K562 (cell line): Measurements from ENCODE around the gene ZBTB2. TPM values are rescaled to one million over a fixed set of nuclear protein-coding genes. Genes with fewer than 3 reads are reported as not detected.

Experiments used
- CBX5 ChIP-seq: IDR thresholded peaks from 2 replicates; pipeline ENCODE4 v1.6.1; 2014; ENCODE audit warnings: low read depth, borderline replicate concordance
- CREB5 ChIP-seq: fragments of 250-450 bp; sonication (Bioruptor Pico); IDR thresholded peaks from 2 replicates; pipeline ENCODE4 v1.5.0; 2020; ENCODE audit warnings: mild to moderate bottlenecking
- GATAD2B ChIP-seq: fragments of 450-650 bp; IDR thresholded peaks from 2 replicates; pipeline ENCODE4 v1.6.1; 2017; ENCODE audit warnings: mild to moderate bottlenecking, borderline replicate concordance
- KLF10 ChIP-seq: fragments of 250-450 bp; sonication (Bioruptor Pico); IDR thresholded peaks from 2 replicates; pipeline ENCODE4 v1.6.1; 2021; ENCODE audit warnings: matching md5 sums
- MTA3 ChIP-seq: fragments of 450-650 bp; formaldehyde crosslinking; IDR thresholded peaks from 2 replicates; pipeline ENCODE4 v1.6.1; 2017; ENCODE audit warnings: mild to moderate bottlenecking, borderline replicate concordance
- PHF8 ChIP-seq: fragments of 200-600 bp; sonication (generic); IDR thresholded peaks from 2 replicates; pipeline ENCODE4 v1.6.1; 2012; ENCODE audit warnings: mixed run types, mild to moderate bottlenecking, inconsistent platforms, low read length, moderate library complexity, borderline replicate concordance
- ZBTB17 ChIP-seq: fragments of 450-650 bp; formaldehyde crosslinking; IDR thresholded peaks from 2 replicates; pipeline ENCODE4 v1.4.0; 2020; ENCODE audit warnings: mild to moderate bottlenecking
- ZNF224 ChIP-seq: sonication (generic); formaldehyde crosslinking; IDR thresholded peaks from 2 replicates; pipeline ENCODE4 v1.8.0; 2022; ENCODE audit warnings: mild to moderate bottlenecking, missing genetic modification reagents
- polyA plus RNA-seq, 8 experiments: library from polyadenylated mRNA; depleted of rRNA in 4 of 8; stranded (reverse) in 5 of 8; unstranded in 3 of 8; fragments of >200 nt; fragmentation: Nextera tagmentation in 2 of 8; fragmentation: Illumina TruSeq in 1 of 8; extraction: Ambion mirVana in 2 of 8; extraction: Trizol in 1 of 8; gene quantifications; 2 replicates each; pipeline versions ENCODE4 v1.2.1 to v1.2.3, GENCODE V29; 2011 to 2014; ENCODE audit warnings: inconsistent platforms in 1 of 8, missing spikeins in 1 of 8
- total RNA-seq, 7 experiments: library from RNA; depleted of rRNA in 6 of 7; stranded (reverse); fragments of >200 nt in 6 of 7; fragmentation: Illumina TruSeq in 2 of 7; extraction: Trizol in 2 of 7; gene quantifications; 2 replicates each; pipeline versions ENCODE4 v1.2.1 to v1.2.3, GENCODE V29; 2011 to 2021; ENCODE audit warnings: low replicate concordance in 1 of 7
- TF ChIP-seq, protein P1 (sequence below): fragments of 450-650 bp; formaldehyde crosslinking; IDR thresholded peaks from 2 replicates; pipeline ENCODE4 v1.4.0; 2020; ENCODE audit warnings: mild to moderate bottlenecking, moderate library complexity
- TF ChIP-seq, protein P2 (sequence below): fragments of 450-650 bp; IDR thresholded peaks from 2 replicates; pipeline ENCODE4 v1.6.1; 2017; ENCODE audit warnings: antibody characterized with exemption, mild to moderate bottlenecking
- TF ChIP-seq, protein P3 (sequence below): fragments of 450-650 bp; IDR thresholded peaks from 2 replicates; pipeline ENCODE4 v1.6.1; 2016; ENCODE audit warnings: borderline replicate concordance
- TF ChIP-seq, protein P4 (sequence below): IDR thresholded peaks from 2 replicates; pipeline ENCODE4 v1.6.1; 2012; ENCODE audit warnings: low read depth, low read length, improper control_type of control experiment, borderline replicate concordance
- TF ChIP-seq, protein P5 (sequence below): sonication (generic); formaldehyde crosslinking; IDR thresholded peaks from 2 replicates; pipeline ENCODE4 v1.8.0; 2022; ENCODE audit warnings: missing genetic modification reagents, mild to moderate bottlenecking, borderline replicate concordance

ZBTB2 gene
- total and polyA plus RNA-seq, 9 of the 15 experiments (the other 6 are each of a cell fraction or from before 2014, with no cell fraction given): 5.1 to 26.2 (median 16.4) TPM

- TF ChIP-seq KLF10 (CRISPR knock-in tag): no peak
- TF ChIP-seq CREB5 (CRISPR knock-in tag): no peak
- 0 out of 2 replicates have a peak, but pooled peaks have one; percentile 60 for TF ChIP-seq GATAD2B
- TF ChIP-seq, protein P1, sequence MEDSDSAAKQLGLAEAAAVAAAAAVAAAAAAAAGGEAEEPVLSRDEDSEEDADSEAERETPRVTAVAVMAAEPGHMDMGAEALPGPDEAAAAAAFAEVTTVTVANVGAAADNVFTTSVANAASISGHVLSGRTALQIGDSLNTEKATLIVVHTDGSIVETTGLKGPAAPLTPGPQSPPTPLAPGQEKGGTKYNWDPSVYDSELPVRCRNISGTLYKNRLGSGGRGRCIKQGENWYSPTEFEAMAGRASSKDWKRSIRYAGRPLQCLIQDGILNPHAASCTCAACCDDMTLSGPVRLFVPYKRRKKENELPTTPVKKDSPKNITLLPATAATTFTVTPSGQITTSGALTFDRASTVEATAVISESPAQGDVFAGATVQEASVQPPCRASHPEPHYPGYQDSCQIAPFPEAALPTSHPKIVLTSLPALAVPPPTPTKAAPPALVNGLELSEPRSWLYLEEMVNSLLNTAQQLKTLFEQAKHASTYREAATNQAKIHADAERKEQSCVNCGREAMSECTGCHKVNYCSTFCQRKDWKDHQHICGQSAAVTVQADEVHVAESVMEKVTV (CRISPR knock-in tag): no peak
- no peak for TF ChIP-seq ZNF224 (CRISPR knock-in tag)
- TF ChIP-seq ZBTB17: peak; percentile 69; the same call in 1 of the 2 replicates
- TF ChIP-seq, protein P2, sequence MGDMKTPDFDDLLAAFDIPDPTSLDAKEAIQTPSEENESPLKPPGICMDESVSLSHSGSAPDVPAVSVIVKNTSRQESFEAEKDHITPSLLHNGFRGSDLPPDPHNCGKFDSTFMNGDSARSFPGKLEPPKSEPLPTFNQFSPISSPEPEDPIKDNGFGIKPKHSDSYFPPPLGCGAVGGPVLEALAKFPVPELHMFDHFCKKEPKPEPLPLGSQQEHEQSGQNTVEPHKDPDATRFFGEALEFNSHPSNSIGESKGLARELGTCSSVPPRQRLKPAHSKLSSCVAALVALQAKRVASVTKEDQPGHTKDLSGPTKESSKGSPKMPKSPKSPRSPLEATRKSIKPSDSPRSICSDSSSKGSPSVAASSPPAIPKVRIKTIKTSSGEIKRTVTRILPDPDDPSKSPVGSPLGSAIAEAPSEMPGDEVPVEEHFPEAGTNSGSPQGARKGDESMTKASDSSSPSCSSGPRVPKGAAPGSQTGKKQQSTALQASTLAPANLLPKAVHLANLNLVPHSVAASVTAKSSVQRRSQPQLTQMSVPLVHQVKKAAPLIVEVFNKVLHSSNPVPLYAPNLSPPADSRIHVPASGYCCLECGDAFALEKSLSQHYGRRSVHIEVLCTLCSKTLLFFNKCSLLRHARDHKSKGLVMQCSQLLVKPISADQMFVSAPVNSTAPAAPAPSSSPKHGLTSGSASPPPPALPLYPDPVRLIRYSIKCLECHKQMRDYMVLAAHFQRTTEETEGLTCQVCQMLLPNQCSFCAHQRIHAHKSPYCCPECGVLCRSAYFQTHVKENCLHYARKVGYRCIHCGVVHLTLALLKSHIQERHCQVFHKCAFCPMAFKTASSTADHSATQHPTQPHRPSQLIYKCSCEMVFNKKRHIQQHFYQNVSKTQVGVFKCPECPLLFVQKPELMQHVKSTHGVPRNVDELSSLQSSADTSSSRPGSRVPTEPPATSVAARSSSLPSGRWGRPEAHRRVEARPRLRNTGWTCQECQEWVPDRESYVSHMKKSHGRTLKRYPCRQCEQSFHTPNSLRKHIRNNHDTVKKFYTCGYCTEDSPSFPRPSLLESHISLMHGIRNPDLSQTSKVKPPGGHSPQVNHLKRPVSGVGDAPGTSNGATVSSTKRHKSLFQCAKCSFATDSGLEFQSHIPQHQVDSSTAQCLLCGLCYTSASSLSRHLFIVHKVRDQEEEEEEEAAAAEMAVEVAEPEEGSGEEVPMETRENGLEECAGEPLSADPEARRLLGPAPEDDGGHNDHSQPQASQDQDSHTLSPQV: peak; percentile 24; the same call in 1 of the 2 replicates
- TF ChIP-seq, protein P3, sequence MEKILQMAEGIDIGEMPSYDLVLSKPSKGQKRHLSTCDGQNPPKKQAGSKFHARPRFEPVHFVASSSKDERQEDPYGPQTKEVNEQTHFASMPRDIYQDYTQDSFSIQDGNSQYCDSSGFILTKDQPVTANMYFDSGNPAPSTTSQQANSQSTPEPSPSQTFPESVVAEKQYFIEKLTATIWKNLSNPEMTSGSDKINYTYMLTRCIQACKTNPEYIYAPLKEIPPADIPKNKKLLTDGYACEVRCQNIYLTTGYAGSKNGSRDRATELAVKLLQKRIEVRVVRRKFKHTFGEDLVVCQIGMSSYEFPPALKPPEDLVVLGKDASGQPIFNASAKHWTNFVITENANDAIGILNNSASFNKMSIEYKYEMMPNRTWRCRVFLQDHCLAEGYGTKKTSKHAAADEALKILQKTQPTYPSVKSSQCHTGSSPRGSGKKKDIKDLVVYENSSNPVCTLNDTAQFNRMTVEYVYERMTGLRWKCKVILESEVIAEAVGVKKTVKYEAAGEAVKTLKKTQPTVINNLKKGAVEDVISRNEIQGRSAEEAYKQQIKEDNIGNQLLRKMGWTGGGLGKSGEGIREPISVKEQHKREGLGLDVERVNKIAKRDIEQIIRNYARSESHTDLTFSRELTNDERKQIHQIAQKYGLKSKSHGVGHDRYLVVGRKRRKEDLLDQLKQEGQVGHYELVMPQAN: no peak
- peak; percentile 59; the same call in 1 of the 2 replicates for TF ChIP-seq PHF8
- TF ChIP-seq MTA3: peak; percentile 47; the same call in 1 of the 2 replicates
- TF ChIP-seq, protein P4, sequence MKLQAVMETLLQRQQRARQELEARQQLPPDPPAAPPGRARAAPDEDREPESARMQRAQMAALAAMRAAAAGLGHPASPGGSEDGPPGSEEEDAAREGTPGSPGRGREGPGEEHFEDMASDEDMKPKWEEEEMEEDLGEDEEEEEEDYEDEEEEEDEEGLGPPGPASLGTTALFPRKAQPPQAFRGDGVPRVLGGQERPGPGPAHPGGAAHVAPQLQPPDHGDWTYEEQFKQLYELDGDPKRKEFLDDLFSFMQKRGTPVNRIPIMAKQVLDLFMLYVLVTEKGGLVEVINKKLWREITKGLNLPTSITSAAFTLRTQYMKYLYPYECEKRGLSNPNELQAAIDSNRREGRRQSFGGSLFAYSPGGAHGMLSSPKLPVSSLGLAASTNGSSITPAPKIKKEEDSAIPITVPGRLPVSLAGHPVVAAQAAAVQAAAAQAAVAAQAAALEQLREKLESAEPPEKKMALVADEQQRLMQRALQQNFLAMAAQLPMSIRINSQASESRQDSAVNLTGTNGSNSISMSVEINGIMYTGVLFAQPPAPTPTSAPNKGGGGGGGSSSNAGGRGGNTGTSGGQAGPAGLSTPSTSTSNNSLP: no peak
- TF ChIP-seq, protein P5, sequence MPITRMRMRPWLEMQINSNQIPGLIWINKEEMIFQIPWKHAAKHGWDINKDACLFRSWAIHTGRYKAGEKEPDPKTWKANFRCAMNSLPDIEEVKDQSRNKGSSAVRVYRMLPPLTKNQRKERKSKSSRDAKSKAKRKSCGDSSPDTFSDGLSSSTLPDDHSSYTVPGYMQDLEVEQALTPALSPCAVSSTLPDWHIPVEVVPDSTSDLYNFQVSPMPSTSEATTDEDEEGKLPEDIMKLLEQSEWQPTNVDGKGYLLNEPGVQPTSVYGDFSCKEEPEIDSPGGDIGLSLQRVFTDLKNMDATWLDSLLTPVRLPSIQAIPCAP (CRISPR knock-in tag): no peak
- no peak for TF ChIP-seq CBX5
Observed at GRCh38 chr6:151390851-151391470, 398 bp downstream of the ZBTB2 start (continued).
